WTC11 (cell line): Measurements from ENCODE around the gene KRTAP13-3. TPM values are rescaled to one million over a fixed set of nuclear protein-coding genes. Genes with fewer than 3 reads are reported as not detected.

Source experiments
- ATAC-seq: fragments of 200-7000 bp; cut with Tn5 transposase; 2 replicates; pipeline ENCODE4 v1.10.0; 2021; ENCODE audit warnings: mild to moderate bottlenecking, moderate library complexity
- CTCF ChIA-PET: fragments of 300-600 bp; sonication (Branson Sonifier 250); formaldehyde crosslinking; loops from one replicate; lab custom pipeline; 2021; ENCODE audit warnings: antibody characterized with exemption; lab: Charles Lee
- POLR2A ChIA-PET: fragments of 350-600 bp; sonication (Branson Sonifier 250); formaldehyde crosslinking; loops from one replicate; lab custom pipeline; 2021; ENCODE audit warnings: antibody characterized with exemption; lab: Charles Lee
- DNase-seq: peaks from one replicate; pipeline ENCODE4 v3.0.0; 2021; ENCODE audit warnings: low spot score
- H3K27ac Mint-ChIP-seq: 2 replicates; pipeline ENCODE4 v1.8.0; 2021; ENCODE audit warnings: mixed read lengths
- H3K27me3 Mint-ChIP-seq: 2 replicates; pipeline ENCODE4 v1.8.0; 2021; ENCODE audit warnings: low read depth, mild to moderate bottlenecking, moderate library complexity, mixed read lengths
- H3K36me3 Mint-ChIP-seq: 2 replicates; pipeline ENCODE4 v1.8.0; 2021; ENCODE audit warnings: mixed read lengths
- H3K4me1 Mint-ChIP-seq: 2 replicates; pipeline ENCODE4 v1.8.0; 2022; ENCODE audit warnings: mixed read lengths
- H3K4me3 Mint-ChIP-seq: 2 replicates; pipeline ENCODE4 v1.8.0; 2021; ENCODE audit warnings: mild to moderate bottlenecking, moderate library complexity, mixed read lengths
- H3K9me3 Mint-ChIP-seq: 2 replicates; pipeline ENCODE4 v1.8.0; 2021; ENCODE audit warnings: mixed read lengths
- ATF1 ChIP-seq: sonication (generic); formaldehyde crosslinking; IDR thresholded peaks from 2 replicates; pipeline ENCODE4 v1.8.1; 2023; ENCODE audit warnings: mild to moderate bottlenecking, moderate library complexity, missing genetic modification reagents
- EMX1 ChIP-seq: fragments of 250-450 bp; sonication (Bioruptor Pico); IDR thresholded peaks from 2 replicates; pipeline ENCODE4 v1.8.0; 2021; ENCODE audit warnings: mild to moderate bottlenecking
- ESRRA ChIP-seq: sonication (generic); formaldehyde crosslinking; IDR thresholded peaks from 2 replicates; pipeline ENCODE4 v1.8.1; 2022; ENCODE audit warnings: mild to moderate bottlenecking, missing genetic modification reagents, borderline replicate concordance
- GRHL2 ChIP-seq: fragments of 250-450 bp; sonication (Bioruptor Pico); IDR thresholded peaks from 2 replicates; pipeline ENCODE4 v1.8.0; 2022; ENCODE audit warnings: mild to moderate bottlenecking, moderate library complexity; ENCODE audit not compliant: insufficient replicate concordance, severe bottlenecking
- MXD4 ChIP-seq: fragments of 250-450 bp; sonication (Bioruptor Pico); IDR thresholded peaks from 2 replicates; pipeline ENCODE4 v1.8.0; 2021; ENCODE audit warnings: mild to moderate bottlenecking, moderate library complexity, borderline replicate concordance
- NFATC4 ChIP-seq: fragments of 250-450 bp; sonication (Bioruptor Pico); IDR thresholded peaks from 2 replicates; pipeline ENCODE4 v1.9.0; 2021; ENCODE audit warnings: mild to moderate bottlenecking
- NFE2L1 ChIP-seq: sonication (generic); formaldehyde crosslinking; IDR thresholded peaks from 2 replicates; pipeline ENCODE4 v1.8.1; 2023; ENCODE audit warnings: missing genetic modification reagents
- OVOL2 ChIP-seq: fragments of 250-450 bp; sonication (Bioruptor Pico); IDR thresholded peaks from 2 replicates; pipeline ENCODE4 v1.9.0; 2021; ENCODE audit warnings: mild to moderate bottlenecking, borderline replicate concordance
- RELA ChIP-seq: sonication (generic); formaldehyde crosslinking; IDR thresholded peaks from 2 replicates; pipeline ENCODE4 v1.8.1; 2022; ENCODE audit warnings: missing genetic modification reagents, mild to moderate bottlenecking, borderline replicate concordance
- ZBTB21 ChIP-seq: sonication (generic); formaldehyde crosslinking; IDR thresholded peaks from 2 replicates; pipeline ENCODE4 v1.8.1; 2023; ENCODE audit warnings: mild to moderate bottlenecking, missing genetic modification reagents, borderline replicate concordance
- ZNF416 ChIP-seq: fragments of 250-450 bp; sonication (Bioruptor Pico); IDR thresholded peaks from 2 replicates; pipeline ENCODE4 v1.9.0; 2021; ENCODE audit warnings: mild to moderate bottlenecking, inconsistent platforms
- total RNA-seq: library from RNA; stranded (reverse); gene quantifications from 3 replicates; pipeline ENCODE4 v1.2.3, GENCODE V29; 2021
- TF ChIP-seq, protein P1 (sequence below): fragments of 250-450 bp; sonication (Bioruptor Pico); IDR thresholded peaks from 2 replicates; pipeline ENCODE4 v1.8.0; 2021; ENCODE audit warnings: mild to moderate bottlenecking
- TF ChIP-seq, protein P2 (sequence below): fragments of 250-450 bp; sonication (Bioruptor Pico); IDR thresholded peaks from 2 replicates; pipeline ENCODE4 v1.9.0; 2021; ENCODE audit warnings: mild to moderate bottlenecking
- TF ChIP-seq, protein P3 (sequence below): sonication (generic); formaldehyde crosslinking; IDR thresholded peaks from 2 replicates; pipeline ENCODE4 v1.8.0; 2022; ENCODE audit warnings: mild to moderate bottlenecking, missing genetic modification reagents
- TF ChIP-seq, protein P4 (sequence below): sonication (generic); formaldehyde crosslinking; IDR thresholded peaks from 2 replicates; pipeline ENCODE4 v1.8.1; 2022; ENCODE audit warnings: mild to moderate bottlenecking, missing genetic modification reagents, moderate library complexity, borderline replicate concordance
- TF ChIP-seq, protein P5 (sequence below): sonication (generic); formaldehyde crosslinking; IDR thresholded peaks from 2 replicates; pipeline ENCODE4 v1.8.1; 2023; ENCODE audit warnings: mild to moderate bottlenecking, missing genetic modification reagents, borderline replicate concordance
- TF ChIP-seq, protein P6 (sequence below): sonication (generic); formaldehyde crosslinking; IDR thresholded peaks from 2 replicates; pipeline ENCODE4 v1.8.1; 2022; ENCODE audit warnings: low read depth, missing genetic modification reagents, borderline replicate concordance
- TF ChIP-seq, protein P7 (sequence below): sonication (generic); formaldehyde crosslinking; conservative IDR thresholded peaks from 2 replicates; pipeline ENCODE4 v1.8.1; 2023; ENCODE audit warnings: mild to moderate bottlenecking, low read depth, missing genetic modification reagents, moderate library complexity

KRTAP13-3 gene
- total RNA-seq, 1 experiment from 2014 or later = not detected

DNA sequence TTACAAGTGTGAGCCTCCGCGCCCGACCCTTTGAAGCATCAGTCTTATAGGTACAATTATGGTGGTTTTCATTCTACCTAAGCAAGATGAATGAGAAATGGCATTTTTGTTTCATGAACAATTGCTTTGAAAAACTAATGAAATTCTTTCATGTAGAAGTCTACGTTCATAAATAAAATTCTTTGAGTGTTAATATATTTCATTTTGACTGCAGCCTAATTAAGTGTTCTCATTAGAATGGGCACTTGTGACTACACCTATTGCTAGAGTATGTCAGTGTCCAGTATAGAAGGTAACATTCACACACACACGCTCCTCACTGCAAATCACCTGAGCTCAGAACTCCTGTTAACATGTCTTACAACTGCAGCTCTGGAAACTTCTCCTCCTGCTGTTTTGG, 14.2 kb upstream of the KRTAP13-3 start, which contains the start of gene KRTAP15-1:
KRTAP15-1 (plus strand) TSS at position 301 of the 400 bp plus-strand sequence; CDS start at position 354, 53 bp downstream.
- TF ChIP-seq RELA (no peak), GRHL2 (CRISPR knock-in tag) (no peak), ZBTB21 (CRISPR knock-in tag) (no peak), ESRRA (CRISPR knock-in tag) (no peak), NFATC4 (CRISPR knock-in tag) (no peak), NFE2L1 (CRISPR knock-in tag) (no peak), EMX1 (CRISPR knock-in tag) (no peak), OVOL2 (CRISPR knock-in tag) (no peak), ZNF416 (CRISPR knock-in tag) (no peak), ATF1 (CRISPR knock-in tag) (no peak)
- TF ChIP-seq, protein P1, sequence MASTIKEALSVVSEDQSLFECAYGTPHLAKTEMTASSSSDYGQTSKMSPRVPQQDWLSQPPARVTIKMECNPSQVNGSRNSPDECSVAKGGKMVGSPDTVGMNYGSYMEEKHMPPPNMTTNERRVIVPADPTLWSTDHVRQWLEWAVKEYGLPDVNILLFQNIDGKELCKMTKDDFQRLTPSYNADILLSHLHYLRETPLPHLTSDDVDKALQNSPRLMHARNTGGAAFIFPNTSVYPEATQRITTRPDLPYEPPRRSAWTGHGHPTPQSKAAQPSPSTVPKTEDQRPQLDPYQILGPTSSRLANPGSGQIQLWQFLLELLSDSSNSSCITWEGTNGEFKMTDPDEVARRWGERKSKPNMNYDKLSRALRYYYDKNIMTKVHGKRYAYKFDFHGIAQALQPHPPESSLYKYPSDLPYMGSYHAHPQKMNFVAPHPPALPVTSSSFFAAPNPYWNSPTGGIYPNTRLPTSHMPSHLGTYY = no peak
- TF ChIP-seq, protein P2, sequence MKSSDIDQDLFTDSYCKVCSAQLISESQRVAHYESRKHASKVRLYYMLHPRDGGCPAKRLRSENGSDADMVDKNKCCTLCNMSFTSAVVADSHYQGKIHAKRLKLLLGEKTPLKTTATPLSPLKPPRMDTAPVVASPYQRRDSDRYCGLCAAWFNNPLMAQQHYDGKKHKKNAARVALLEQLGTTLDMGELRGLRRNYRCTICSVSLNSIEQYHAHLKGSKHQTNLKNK (CRISPR knock-in tag) = no peak
- TF ChIP-seq, protein P3, sequence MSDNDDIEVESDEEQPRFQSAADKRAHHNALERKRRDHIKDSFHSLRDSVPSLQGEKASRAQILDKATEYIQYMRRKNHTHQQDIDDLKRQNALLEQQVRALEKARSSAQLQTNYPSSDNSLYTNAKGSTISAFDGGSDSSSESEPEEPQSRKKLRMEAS = no peak
- TF ChIP-seq, protein P4, sequence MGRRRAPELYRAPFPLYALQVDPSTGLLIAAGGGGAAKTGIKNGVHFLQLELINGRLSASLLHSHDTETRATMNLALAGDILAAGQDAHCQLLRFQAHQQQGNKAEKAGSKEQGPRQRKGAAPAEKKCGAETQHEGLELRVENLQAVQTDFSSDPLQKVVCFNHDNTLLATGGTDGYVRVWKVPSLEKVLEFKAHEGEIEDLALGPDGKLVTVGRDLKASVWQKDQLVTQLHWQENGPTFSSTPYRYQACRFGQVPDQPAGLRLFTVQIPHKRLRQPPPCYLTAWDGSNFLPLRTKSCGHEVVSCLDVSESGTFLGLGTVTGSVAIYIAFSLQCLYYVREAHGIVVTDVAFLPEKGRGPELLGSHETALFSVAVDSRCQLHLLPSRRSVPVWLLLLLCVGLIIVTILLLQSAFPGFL = no peak
- TF ChIP-seq, protein P5, sequence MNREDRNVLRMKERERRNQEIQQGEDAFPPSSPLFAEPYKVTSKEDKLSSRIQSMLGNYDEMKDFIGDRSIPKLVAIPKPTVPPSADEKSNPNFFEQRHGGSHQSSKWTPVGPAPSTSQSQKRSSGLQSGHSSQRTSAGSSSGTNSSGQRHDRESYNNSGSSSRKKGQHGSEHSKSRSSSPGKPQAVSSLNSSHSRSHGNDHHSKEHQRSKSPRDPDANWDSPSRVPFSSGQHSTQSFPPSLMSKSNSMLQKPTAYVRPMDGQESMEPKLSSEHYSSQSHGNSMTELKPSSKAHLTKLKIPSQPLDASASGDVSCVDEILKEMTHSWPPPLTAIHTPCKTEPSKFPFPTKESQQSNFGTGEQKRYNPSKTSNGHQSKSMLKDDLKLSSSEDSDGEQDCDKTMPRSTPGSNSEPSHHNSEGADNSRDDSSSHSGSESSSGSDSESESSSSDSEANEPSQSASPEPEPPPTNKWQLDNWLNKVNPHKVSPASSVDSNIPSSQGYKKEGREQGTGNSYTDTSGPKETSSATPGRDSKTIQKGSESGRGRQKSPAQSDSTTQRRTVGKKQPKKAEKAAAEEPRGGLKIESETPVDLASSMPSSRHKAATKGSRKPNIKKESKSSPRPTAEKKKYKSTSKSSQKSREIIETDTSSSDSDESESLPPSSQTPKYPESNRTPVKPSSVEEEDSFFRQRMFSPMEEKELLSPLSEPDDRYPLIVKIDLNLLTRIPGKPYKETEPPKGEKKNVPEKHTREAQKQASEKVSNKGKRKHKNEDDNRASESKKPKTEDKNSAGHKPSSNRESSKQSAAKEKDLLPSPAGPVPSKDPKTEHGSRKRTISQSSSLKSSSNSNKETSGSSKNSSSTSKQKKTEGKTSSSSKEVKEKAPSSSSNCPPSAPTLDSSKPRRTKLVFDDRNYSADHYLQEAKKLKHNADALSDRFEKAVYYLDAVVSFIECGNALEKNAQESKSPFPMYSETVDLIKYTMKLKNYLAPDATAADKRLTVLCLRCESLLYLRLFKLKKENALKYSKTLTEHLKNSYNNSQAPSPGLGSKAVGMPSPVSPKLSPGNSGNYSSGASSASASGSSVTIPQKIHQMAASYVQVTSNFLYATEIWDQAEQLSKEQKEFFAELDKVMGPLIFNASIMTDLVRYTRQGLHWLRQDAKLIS = no peak
- TF ChIP-seq, protein P6, sequence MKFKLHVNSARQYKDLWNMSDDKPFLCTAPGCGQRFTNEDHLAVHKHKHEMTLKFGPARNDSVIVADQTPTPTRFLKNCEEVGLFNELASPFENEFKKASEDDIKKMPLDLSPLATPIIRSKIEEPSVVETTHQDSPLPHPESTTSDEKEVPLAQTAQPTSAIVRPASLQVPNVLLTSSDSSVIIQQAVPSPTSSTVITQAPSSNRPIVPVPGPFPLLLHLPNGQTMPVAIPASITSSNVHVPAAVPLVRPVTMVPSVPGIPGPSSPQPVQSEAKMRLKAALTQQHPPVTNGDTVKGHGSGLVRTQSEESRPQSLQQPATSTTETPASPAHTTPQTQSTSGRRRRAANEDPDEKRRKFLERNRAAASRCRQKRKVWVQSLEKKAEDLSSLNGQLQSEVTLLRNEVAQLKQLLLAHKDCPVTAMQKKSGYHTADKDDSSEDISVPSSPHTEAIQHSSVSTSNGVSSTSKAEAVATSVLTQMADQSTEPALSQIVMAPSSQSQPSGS (CRISPR knock-in tag) = no peak
- H3K27ac Mint-ChIP-seq = no peak within 1 kb of the TSS
- no peaks in the 10 kb centered on the region for H3K27me3 Mint-ChIP-seq
- DNase-seq (no peak), ATAC-seq (no peak)
- no peak within 1 kb of the TSS for H3K4me3 Mint-ChIP-seq
- ChIA-PET POLR2A (no interaction called here), CTCF (interaction anchor here (1.8 to 1.9 kb wide), 2 partner anchors 24 to 31 kb away, joined by 4 to 5 read pairs; no protein-coding TSS in a partner anchor)
- no peaks in the 10 kb centered on the region for H3K36me3 Mint-ChIP-seq
- peaks cover 23% of the 10 kb centered on the region for H3K4me1 Mint-ChIP-seq
- no peaks in the 10 kb centered on the region for H3K9me3 Mint-ChIP-seq

DNA sequence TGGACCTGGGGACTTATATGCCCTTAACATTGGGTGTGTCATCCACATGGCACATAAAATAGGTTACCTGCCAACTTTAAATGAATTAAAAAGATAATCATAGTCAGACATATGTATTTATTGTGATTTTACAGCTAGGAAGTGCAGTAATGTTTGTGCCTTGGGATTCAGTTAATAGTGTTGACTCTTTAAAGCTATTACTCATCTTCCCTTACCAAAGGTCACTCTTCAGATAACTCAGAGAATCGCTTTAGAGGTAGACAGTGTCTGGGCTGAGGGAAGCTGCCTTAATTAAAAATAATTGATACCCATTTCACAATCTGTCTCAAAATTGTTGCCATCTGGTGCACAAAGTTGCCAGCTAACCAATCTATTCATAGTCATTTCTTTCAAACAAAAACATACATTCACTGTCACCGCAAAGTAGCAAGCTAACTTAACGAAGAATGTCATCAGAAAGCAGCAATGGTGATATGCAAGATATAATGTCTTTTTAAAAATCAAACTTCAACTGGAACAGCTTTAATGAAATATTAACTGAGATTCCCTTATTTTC, 11.4 kb upstream of the KRTAP13-3 start:
- CTCF ChIA-PET = no interaction called here
- TF ChIP-seq, protein P4 = no peak
- no peak for TF ChIP-seq MXD4 (CRISPR knock-in tag)
- TF ChIP-seq, protein P7, sequence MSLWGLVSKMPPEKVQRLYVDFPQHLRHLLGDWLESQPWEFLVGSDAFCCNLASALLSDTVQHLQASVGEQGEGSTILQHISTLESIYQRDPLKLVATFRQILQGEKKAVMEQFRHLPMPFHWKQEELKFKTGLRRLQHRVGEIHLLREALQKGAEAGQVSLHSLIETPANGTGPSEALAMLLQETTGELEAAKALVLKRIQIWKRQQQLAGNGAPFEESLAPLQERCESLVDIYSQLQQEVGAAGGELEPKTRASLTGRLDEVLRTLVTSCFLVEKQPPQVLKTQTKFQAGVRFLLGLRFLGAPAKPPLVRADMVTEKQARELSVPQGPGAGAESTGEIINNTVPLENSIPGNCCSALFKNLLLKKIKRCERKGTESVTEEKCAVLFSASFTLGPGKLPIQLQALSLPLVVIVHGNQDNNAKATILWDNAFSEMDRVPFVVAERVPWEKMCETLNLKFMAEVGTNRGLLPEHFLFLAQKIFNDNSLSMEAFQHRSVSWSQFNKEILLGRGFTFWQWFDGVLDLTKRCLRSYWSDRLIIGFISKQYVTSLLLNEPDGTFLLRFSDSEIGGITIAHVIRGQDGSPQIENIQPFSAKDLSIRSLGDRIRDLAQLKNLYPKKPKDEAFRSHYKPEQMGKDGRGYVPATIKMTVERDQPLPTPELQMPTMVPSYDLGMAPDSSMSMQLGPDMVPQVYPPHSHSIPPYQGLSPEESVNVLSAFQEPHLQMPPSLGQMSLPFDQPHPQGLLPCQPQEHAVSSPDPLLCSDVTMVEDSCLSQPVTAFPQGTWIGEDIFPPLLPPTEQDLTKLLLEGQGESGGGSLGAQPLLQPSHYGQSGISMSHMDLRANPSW (CRISPR knock-in tag) = no peak

More for the DNA sequence above, 11.4 kb upstream of the KRTAP13-3 start:
- H3K9me3 Mint-ChIP-seq = no peaks in the 10 kb centered on the region
- H3K4me1 Mint-ChIP-seq = peaks cover 3% of the 10 kb centered on the region; the same call in 1 of the 2 replicates
- H3K36me3 Mint-ChIP-seq = no peaks in the 10 kb centered on the region
- no peak overlapping the region for H3K27ac Mint-ChIP-seq
- H3K4me3 Mint-ChIP-seq = no peak overlapping the region
- POLR2A ChIA-PET = no interaction called here
- no peaks in the 10 kb centered on the region for H3K27me3 Mint-ChIP-seq
- DNase-seq = no peak
- no peak for ATAC-seq
